Calu3 (cell line): ENCODE measurements around the gene MZF1. TPM values are rescaled to one million over a fixed set of nuclear protein-coding genes. Genes with fewer than 3 reads are reported as not detected.

Source experiments
- BruUV-seq: library from RNA; stranded (reverse); fragments of 400-500 nt; replicated peaks from 2 replicates; lab custom pipeline; 2021; lab: Mats Ljungman, UMichigan
- CTCF ChIA-PET: fragments of 300-600 bp; sonication (Branson Sonifier 250); formaldehyde crosslinking; loops from one replicate; lab custom pipeline; 2022; ENCODE audit warnings: antibody characterized with exemption; lab: Charles Lee
- DNase-seq: peaks from one replicate; pipeline ENCODE4 v3.0.0; 2022
- H3K27ac Mint-ChIP-seq: one replicate; pipeline ENCODE4 v1.8.0; 2022; ENCODE audit warnings: mixed read lengths; ENCODE audit not compliant: unreplicated experiment
- H3K27me3 Mint-ChIP-seq: one replicate; pipeline ENCODE4 v1.8.0; 2022; ENCODE audit warnings: mixed read lengths; ENCODE audit not compliant: unreplicated experiment
- H3K36me3 Mint-ChIP-seq: one replicate; pipeline ENCODE4 v1.8.0; 2022; ENCODE audit warnings: mild to moderate bottlenecking, moderate library complexity, mixed read lengths; ENCODE audit not compliant: insufficient read depth, unreplicated experiment
- H3K4me1 Mint-ChIP-seq: one replicate; pipeline ENCODE4 v1.8.0; 2022; ENCODE audit warnings: mild to moderate bottlenecking, low read depth, mixed read lengths; ENCODE audit not compliant: unreplicated experiment
- H3K4me3 Mint-ChIP-seq: one replicate; pipeline ENCODE4 v1.8.0; 2022; ENCODE audit warnings: mild to moderate bottlenecking, low read depth, moderate library complexity, mixed read lengths; ENCODE audit not compliant: unreplicated experiment
- H3K9me3 Mint-ChIP-seq: one replicate; pipeline ENCODE4 v1.8.0; 2022; ENCODE audit warnings: low read depth, mixed read lengths; ENCODE audit not compliant: unreplicated experiment
- intact Hi-C: fragments of 100-400 bp; cut with micrococcal nuclease; formaldehyde crosslinking; loops from one replicate; pipeline ENCODE4 v1.10.0; 2022; ENCODE audit not compliant: unreplicated experiment
- total RNA-seq: library from RNA; stranded (reverse); gene quantifications from 2 replicates; pipeline ENCODE4 v1.2.3, GENCODE V29; 2022
- TF ChIP-seq, protein P1 (sequence below): fragments of 200-600 bp; IDR thresholded peaks from one replicate; pipeline ENCODE4 v1.8.0; 2022; ENCODE audit warnings: antibody characterized with exemption; ENCODE audit not compliant: unreplicated experiment

The MZF1 gene
- total RNA-seq, 1 experiment from 2014 or later: 31.8 TPM

DNA sequence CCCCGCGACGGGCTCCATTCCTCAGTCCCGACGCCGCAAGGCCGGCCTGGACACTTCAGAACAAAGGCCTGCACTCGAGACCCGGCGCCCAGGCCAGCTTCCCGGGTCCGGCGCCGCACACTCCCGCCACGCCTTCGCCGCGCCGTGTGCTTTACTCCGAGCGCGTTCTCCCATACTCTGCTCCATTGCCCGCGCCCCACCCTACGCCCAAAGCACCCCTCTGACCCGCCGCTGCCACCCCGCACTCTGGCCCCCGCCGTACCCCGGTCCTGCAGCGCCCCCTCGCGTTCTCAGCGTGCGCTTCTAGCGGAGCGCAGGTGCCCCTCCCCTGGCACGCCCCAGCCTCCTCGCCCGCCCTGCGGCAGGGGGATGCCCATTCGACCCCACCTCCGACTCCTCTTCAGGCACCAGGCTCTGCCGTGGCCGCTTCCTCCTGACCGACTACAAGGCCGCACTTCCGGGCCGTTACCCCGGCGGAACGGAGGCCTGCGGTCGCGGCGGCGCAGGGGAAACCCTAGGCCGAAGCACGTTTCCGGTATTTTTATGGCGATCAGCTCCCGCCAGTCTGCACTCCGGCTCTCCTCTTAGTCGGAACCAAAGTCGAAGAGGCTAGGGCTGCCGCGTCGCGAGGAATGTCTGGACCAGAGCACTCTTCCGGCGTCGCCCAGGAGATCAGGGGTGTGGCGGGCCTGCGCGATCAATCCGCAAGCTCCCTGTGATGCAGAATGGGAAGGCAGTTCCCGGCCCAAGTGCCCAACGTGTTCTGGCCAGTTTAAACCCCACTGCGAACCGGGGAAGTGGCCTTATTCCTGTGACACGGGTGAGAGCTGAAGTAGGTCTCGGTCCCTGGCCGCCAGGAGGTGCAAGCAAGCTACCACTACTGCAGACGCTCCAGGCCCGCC, 53.5 kb downstream of the MZF1 start, which contains the start of gene ZBTB45:
TSS of gene ZBTB45 (minus strand) at position 456 of the 902 bp plus-strand sequence. CDS start 2,137 bp downstream, outside the sequence.
- no peaks in the 10 kb centered on the region for H3K9me3 Mint-ChIP-seq
- intact Hi-C loops: no loop called here
- CTCF ChIA-PET: interaction anchor here (0.8 to 3.5 kb wide), 14 partner anchors 10 to 669 kb away, joined by 3 to 28 read pairs (median 6); partner anchors contain the start of genes CHMP2A, RPS5, TRIM28 and UBE2M
- DNase-seq: peak; percentile 94
- H3K4me1 Mint-ChIP-seq: peaks cover 34% of the 10 kb centered on the region
- peak within 1 kb of the TSS; percentile 75 for H3K27ac Mint-ChIP-seq
- peaks cover 59% of the 10 kb centered on the region for H3K36me3 Mint-ChIP-seq
- H3K4me3 Mint-ChIP-seq: peak within 1 kb of the TSS; percentile 88
- BruUV-seq: TSS peak; percentile 23
- TF ChIP-seq, protein P1, sequence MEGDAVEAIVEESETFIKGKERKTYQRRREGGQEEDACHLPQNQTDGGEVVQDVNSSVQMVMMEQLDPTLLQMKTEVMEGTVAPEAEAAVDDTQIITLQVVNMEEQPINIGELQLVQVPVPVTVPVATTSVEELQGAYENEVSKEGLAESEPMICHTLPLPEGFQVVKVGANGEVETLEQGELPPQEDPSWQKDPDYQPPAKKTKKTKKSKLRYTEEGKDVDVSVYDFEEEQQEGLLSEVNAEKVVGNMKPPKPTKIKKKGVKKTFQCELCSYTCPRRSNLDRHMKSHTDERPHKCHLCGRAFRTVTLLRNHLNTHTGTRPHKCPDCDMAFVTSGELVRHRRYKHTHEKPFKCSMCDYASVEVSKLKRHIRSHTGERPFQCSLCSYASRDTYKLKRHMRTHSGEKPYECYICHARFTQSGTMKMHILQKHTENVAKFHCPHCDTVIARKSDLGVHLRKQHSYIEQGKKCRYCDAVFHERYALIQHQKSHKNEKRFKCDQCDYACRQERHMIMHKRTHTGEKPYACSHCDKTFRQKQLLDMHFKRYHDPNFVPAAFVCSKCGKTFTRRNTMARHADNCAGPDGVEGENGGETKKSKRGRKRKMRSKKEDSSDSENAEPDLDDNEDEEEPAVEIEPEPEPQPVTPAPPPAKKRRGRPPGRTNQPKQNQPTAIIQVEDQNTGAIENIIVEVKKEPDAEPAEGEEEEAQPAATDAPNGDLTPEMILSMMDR: peak; percentile 75
- no peaks in the 10 kb centered on the region for H3K27me3 Mint-ChIP-seq

DNA sequence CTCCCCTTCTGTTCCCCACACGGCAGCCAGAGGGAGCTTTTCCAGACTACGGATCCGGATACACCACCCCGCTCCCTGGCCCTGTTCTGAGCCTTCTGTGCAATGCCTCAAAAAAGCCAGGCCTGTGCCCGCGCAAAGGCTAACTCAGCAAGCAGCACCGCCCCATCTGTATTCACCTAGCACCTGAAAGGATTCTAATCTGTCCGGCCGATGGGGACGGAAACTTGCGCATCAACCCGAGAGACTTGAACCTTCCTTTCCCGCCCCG, 54.1 kb downstream of the MZF1 start:
- no TSS peak for BruUV-seq
- peak; percentile 81 for DNase-seq
- Mint-ChIP-seq H3K27ac (peak overlapping the region; percentile 75), H3K4me1 (peaks cover 36% of the 10 kb centered on the region), H3K9me3 (no peaks in the 10 kb centered on the region), H3K36me3 (peaks cover 65% of the 10 kb centered on the region), H3K27me3 (no peaks in the 10 kb centered on the region), H3K4me3 (peak overlapping the region; percentile 88)
- TF ChIP-seq, protein P1: no peak
- CTCF ChIA-PET: interaction anchor here (1.0 to 3.5 kb wide), 6 partner anchors 25 to 156 kb away, joined by 3 to 28 read pairs (median 6); partner anchors contain the start of genes CHMP2A, TRIM28, ZNF446 and ZNF497
- intact Hi-C loops: no loop called here

DNA sequence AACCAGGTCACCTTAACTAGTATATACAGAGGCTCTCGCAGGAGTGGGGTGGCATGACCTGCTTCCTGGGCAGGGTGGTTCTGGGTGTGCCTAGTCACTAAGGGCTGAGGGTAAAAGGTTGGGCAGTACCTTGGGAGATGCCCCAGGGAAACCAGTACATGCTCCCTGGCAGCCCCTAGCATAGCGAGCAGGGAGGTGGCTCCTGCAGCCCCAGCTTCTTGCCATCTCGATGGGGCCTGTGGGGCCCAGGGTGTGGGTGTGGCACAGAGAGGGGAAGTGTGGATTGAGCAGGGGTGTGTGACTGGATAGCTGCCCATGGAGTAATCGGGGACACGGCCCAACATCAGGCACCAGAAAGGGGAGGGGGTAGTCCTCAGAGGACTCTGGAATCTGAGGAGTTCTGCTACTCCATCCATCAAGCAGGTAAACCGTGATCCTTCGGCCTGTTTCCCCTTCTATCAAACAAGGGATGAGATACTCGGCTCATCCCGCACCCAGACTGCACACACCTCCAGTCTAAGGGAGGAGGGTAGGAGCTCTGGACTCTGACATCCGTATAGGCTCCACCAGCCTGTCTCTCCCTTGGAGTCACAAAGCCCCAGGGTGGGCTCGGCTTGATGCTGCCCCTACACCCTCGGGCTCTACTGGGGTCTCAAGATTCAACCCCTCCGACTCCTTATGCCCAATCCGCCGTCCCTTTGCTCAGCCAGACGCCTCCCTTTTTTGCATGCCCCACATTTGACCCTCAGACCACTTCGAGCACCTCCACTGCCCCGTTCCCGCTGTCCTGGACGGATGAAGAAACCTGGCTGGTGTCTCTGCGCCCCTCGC, 54.7 kb downstream of the MZF1 start:
- no peaks in the 10 kb centered on the region for H3K9me3 Mint-ChIP-seq
- H3K36me3 Mint-ChIP-seq: peaks cover 70% of the 10 kb centered on the region
- TF ChIP-seq, protein P1: no peak
- no TSS peak for BruUV-seq
- peak overlapping the region; percentile 75 for H3K27ac Mint-ChIP-seq
- peak overlapping the region; percentile 88 for H3K4me3 Mint-ChIP-seq
- CTCF ChIA-PET: interaction anchor here (0.5 to 3.5 kb wide), 8 partner anchors 12 to 156 kb away, joined by 3 to 28 read pairs (median 6); partner anchors contain the start of genes CHMP2A, TRIM28, ZNF446 and ZNF497
- H3K4me1 Mint-ChIP-seq: peaks cover 41% of the 10 kb centered on the region
- H3K27me3 Mint-ChIP-seq: no peaks in the 10 kb centered on the region
- DNase-seq: peak; percentile 23
- intact Hi-C loops: no loop called here
